ENCODE data around the gene SLC12A5. TPM values are rescaled to one million over a fixed set of nuclear protein-coding genes. Genes with fewer than 3 reads are reported as not detected.

Gene SLC12A5
- total and polyA plus RNA-seq, 12 donors, result 0.28 to 1.3 (median 1.0) TPM; not detected in 8

DNA sequence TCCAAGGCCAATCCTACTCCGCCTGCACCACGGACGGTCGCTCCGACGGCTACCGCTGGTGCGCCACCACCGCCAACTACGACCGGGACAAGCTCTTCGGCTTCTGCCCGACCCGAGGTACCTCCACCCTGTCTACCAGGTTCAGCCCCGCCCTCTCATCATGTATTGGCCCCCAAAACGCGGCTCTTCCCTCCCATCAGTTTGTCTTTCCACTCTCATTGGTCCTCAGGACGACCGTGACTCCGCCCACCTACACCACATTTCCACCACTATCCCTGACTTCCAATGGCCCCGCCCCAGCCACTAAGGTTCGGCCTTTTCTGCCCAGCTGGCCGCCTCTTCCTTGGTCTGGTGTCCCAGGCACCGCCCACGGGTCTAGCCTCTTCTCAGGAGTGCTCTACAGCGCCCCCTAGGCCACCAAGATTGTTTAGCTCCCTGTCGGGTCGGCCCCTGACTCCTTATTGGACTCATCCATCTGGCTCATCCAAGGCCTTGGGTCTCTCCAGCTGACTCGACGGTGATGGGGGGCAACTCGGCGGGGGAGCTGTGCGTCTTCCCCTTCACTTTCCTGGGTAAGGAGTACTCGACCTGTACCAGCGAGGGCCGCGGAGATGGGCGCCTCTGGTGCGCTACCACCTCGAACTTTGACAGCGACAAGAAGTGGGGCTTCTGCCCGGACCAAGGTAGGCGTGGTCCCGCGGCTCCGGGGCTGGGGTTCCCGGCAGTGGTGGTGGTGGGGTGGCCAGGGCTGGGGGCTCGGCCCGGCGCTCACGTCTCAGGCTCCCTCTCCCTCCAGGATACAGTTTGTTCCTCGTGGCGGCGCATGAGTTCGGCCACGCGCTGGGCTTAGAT lies 17.2 kb upstream of the SLC12A5 start:
- WGBS, 2 donors, result 10 to 12% methylated on average over 57 of the region's 57 CpGs
- TF ChIP-seq, protein P1, sequence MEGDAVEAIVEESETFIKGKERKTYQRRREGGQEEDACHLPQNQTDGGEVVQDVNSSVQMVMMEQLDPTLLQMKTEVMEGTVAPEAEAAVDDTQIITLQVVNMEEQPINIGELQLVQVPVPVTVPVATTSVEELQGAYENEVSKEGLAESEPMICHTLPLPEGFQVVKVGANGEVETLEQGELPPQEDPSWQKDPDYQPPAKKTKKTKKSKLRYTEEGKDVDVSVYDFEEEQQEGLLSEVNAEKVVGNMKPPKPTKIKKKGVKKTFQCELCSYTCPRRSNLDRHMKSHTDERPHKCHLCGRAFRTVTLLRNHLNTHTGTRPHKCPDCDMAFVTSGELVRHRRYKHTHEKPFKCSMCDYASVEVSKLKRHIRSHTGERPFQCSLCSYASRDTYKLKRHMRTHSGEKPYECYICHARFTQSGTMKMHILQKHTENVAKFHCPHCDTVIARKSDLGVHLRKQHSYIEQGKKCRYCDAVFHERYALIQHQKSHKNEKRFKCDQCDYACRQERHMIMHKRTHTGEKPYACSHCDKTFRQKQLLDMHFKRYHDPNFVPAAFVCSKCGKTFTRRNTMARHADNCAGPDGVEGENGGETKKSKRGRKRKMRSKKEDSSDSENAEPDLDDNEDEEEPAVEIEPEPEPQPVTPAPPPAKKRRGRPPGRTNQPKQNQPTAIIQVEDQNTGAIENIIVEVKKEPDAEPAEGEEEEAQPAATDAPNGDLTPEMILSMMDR (IDR thresholded peaks at IDR 0.05), result peak in 6 of 9 donors; percentile 7 to 47 (median 20)
- intact Hi-C loops (cut with DNase I), result loop anchor here in 1 of 10 donors (10.0 kb wide), 1 partner anchor 333 kb away; no protein-coding TSS in a partner anchor

GRCh38 chr20:46012921-46013320 lies 16.1 kb upstream of the SLC12A5 start:
- WGBS, 2 donors, result 56 to 57% methylated on average over 10 of the region's 10 CpGs
- intact Hi-C loops (cut with DNase I), result loop anchor here in 1 of 10 donors (10.0 kb wide), 1 partner anchor 332 kb away; no protein-coding TSS in a partner anchor
- ATAC-seq, result no peak

More for the DNA sequence above, 17.2 kb upstream of the SLC12A5 start:
- Histone ChIP-seq H3K9me3 (no peaks in the 10 kb centered on the region), H3K4me1 (peaks cover 0 to 69% (median 9%) of the 10 kb centered on the region in 9 donors), H3K4me3 (peak overlapping the region in 1 of 10 donors; percentile 42), H3K27me3 (peaks cover 24 to 100% (median 92%) of the 10 kb centered on the region in 7 donors), H3K36me3 (no peaks in the 10 kb centered on the region), H3K27ac (peak overlapping the region in 1 of 10 donors; percentile 76)
- ATAC-seq (peak in 7 of 8 donors; percentile 13 to 59 (median 34)), DNase-seq (peak; percentile 40 to 47)

GRCh38 chr20:46013322-46013828 lies 15.6 kb upstream of the SLC12A5 start:
- 10 to 13% methylated on average over 29 of the region's 29 CpGs for WGBS, 2 donors
- DNase-seq, result no peak
- ATAC-seq, result no peak
- Histone ChIP-seq H3K36me3 (no peaks in the 10 kb centered on the region), H3K27ac (no peak overlapping the region), H3K4me1 (peaks cover 0 to 54% (median 9%) of the 10 kb centered on the region in 9 donors), H3K9me3 (no peaks in the 10 kb centered on the region), H3K4me3 (peak overlapping the region in 1 of 10 donors; percentile 30), H3K27me3 (peaks cover 24 to 98% (median 90%) of the 10 kb centered on the region in 7 donors)
- intact Hi-C loops (cut with DNase I), result loop anchor here in 1 of 10 donors (10.0 kb wide), 1 partner anchor 331 kb away; no protein-coding TSS in a partner anchor
- TF ChIP-seq, protein P1 (IDR thresholded peaks at IDR 0.05), result no peak

More at GRCh38 chr20:46012921-46013320, 16.1 kb upstream of the SLC12A5 start:
- Histone ChIP-seq H3K4me1 (peaks cover 0 to 59% (median 9%) of the 10 kb centered on the region in 9 donors), H3K27ac (no peak overlapping the region), H3K27me3 (peaks cover 24 to 98% (median 90%) of the 10 kb centered on the region in 7 donors), H3K36me3 (no peaks in the 10 kb centered on the region), H3K9me3 (no peaks in the 10 kb centered on the region), H3K4me3 (no peak overlapping the region)
- DNase-seq, result no peak
- TF ChIP-seq, protein P1 (IDR thresholded peaks at IDR 0.05), result no peak

DNA sequence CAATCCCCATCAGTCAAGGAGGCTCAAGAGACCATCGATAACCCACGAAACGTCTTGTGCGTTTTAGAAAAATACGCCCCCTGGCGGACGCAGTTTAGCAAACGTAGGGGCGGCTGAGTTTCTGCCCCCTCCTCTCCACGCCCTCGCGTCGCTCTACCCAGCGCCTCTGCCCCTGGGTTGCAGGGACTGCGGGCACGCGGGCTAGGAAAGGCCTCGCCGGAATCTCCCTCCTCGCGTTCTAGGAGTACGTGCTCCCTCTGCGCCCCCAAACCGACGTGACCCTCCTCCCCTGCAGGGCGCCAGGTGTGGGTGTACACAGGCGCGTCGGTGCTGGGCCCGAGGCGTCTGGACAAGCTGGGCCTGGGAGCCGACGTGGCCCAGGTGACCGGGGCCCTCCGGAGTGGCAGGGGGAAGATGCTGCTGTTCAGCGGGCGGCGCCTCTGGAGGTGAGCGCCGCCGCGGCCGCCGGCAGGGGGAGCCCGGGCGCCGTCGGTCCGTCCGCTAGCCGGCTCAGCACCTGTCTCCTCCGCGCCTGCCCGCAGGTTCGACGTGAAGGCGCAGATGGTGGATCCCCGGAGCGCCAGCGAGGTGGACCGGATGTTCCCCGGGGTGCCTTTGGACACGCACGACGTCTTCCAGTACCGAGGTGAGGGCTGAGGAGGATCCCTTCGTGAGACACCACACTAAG lies 15.0 kb upstream of the SLC12A5 start:
- intact Hi-C loops (cut with DNase I), result loop anchor here in 1 of 10 donors (10.0 kb wide), 1 partner anchor 331 kb away; no protein-coding TSS in a partner anchor
- no peaks in the 10 kb centered on the region for H3K9me3 ChIP-seq
- 2% methylated on average over 61 to 67 of the region's 67 CpGs for WGBS, 2 donors
- TF ChIP-seq, protein P1 (IDR thresholded peaks at IDR 0.05), result peak; percentile 27 to 83 (median 68)
- H3K36me3 ChIP-seq, result no peaks in the 10 kb centered on the region
- no peak overlapping the region for H3K27ac ChIP-seq
- H3K4me1 ChIP-seq, result peaks cover 0 to 49% (median 9%) of the 10 kb centered on the region in 9 donors
- peaks cover 24 to 99% (median 91%) of the 10 kb centered on the region in 7 donors for H3K27me3 ChIP-seq
- ATAC-seq (peak in 7 of 8 donors; percentile 40 to 77 (median 68)), DNase-seq (peak in 1 of 2 donors; percentile 49)
- H3K4me3 ChIP-seq, result peak overlapping the region in 1 of 10 donors; percentile 30

All from heart right ventricle (tissue), 16 donors.